Spleen (tissue), 11 donors: ENCODE measurements around the gene WDR26. TPM values are rescaled to one million over a fixed set of nuclear protein-coding genes. Genes with fewer than 3 reads are reported as not detected.
A peak's percentile ranks its signal among the peaks of the same experiment; 100 is the strongest.

Experiments used
- DNase-seq: peaks from one replicate; pipeline ENCODE4 v3.0.0-alpha.2; 2020
- H3K27ac ChIP-seq, 8 donors: fragments of 200-600 bp; sonication (generic) in 7 of 8; 1 replicate in 4 of 8; 2 replicates in 4 of 8; pipeline versions ENCODE4 v1.5.0 to v1.8.0; 2016 to 2021; ENCODE audit warnings: inconsistent platforms in 4 of 8, mild to moderate bottlenecking in 4 of 8, moderate library complexity in 1 of 8
- H3K27me3 ChIP-seq, 7 donors: fragments of 200-600 bp; sonication (generic) in 6 of 7; replicated peaks in 1 of 7; 1 replicate in 4 of 7; 2 replicates in 3 of 7; pipeline versions ENCODE4 v1.5.0 to v1.8.0; 2016 to 2021; ENCODE audit warnings: inconsistent platforms in 3 of 7, mild to moderate bottlenecking in 1 of 7
- H3K36me3 ChIP-seq, 6 donors: fragments of 200-600 bp; sonication (generic) in 5 of 6; 1 replicate in 4 of 6; 2 replicates in 2 of 6; pipeline versions ENCODE4 v1.5.0 to v1.8.0; 2016 to 2021; ENCODE audit warnings: inconsistent platforms in 2 of 6
- H3K4me1 ChIP-seq, 6 donors: fragments of 200-600 bp; sonication (generic) in 5 of 6; 1 replicate in 3 of 6; 2 replicates in 3 of 6; pipeline versions ENCODE4 v1.5.0 to v1.8.0; 2016 to 2021; ENCODE audit warnings: inconsistent platforms in 3 of 6
- H3K4me3 ChIP-seq, 8 donors: fragments of 200-600 bp; sonication (generic) in 7 of 8; 1 replicate in 4 of 8; 2 replicates in 4 of 8; pipeline versions ENCODE4 v1.5.0 to v1.8.0; 2016 to 2021; ENCODE audit warnings: inconsistent platforms in 4 of 8, mild to moderate bottlenecking in 4 of 8, moderate library complexity in 2 of 8
- H3K9me3 ChIP-seq, 8 donors: fragments of 200-600 bp; sonication (generic) in 7 of 8; 1 replicate in 4 of 8; 2 replicates in 4 of 8; pipeline versions ENCODE4 v1.5.0 to v1.8.0; 2016 to 2021; ENCODE audit warnings: inconsistent platforms in 4 of 8
- POLR2A ChIP-seq, 3 donors: fragments of 450-650 bp; IDR thresholded peaks; one replicate each; pipeline ENCODE4 v1.5.1; 2017; ENCODE audit warnings: antibody characterized with exemption in 3 of 3, mild to moderate bottlenecking in 1 of 3
- POLR2AphosphoS5 ChIP-seq, 3 donors: sonication (generic); formaldehyde crosslinking; IDR thresholded peaks; one replicate each; pipeline ENCODE4 v1.5.1; 2017; ENCODE audit warnings: antibody characterized with exemption in 3 of 3
- WGBS, 5 donors: extraction: QIAGEN DNeasy Blood & Tissue Kit in 3 of 5; methylation state at CpG; one replicate each; pipeline versions ENCODE4 v1.1.5 to v1.1.7; 2013 to 2018; 5-methylcytosine and 5-hydroxymethylcytosine counted together
- intact Hi-C: fragments of 100-400 bp; cut with DNase I; formaldehyde crosslinking; loops from one replicate; pipeline ENCODE4 v1.15.0; 2023; ENCODE audit warnings: low total_unique reads
- polyA plus RNA-seq, 3 donors: library from polyadenylated mRNA; stranded (reverse); fragments of 200-250 nt; gene quantifications; one replicate each; pipeline ENCODE4 v1.2.1, GENCODE V29; 2013
- total RNA-seq, 7 donors: library from RNA; depleted of rRNA in 3 of 7; stranded (reverse); fragments of >200 nt in 3 of 7; fragmentation: NEBNext Ultra II Directional in 4 of 7; extraction: Animal tissue kit (Norgen Biotek cat#: 25700) in 4 of 7; gene quantifications; one replicate each; pipeline versions ENCODE4 v1.1.0 to v1.2.1, GENCODE V29; 2016 to 2021
- TF ChIP-seq, protein P1 (sequence below), 11 experiments: fragments of 200-600 bp in 7 of 11; fragments of 450-650 bp in 4 of 11; sonication (generic) in 4 of 11; IDR thresholded peaks in 8 of 11; conservative IDR thresholded peaks in 3 of 11; 1 replicate in 7 of 11; 2 replicates in 4 of 11; pipeline versions ENCODE4 v1.4.0 to v1.8.0; 2016 to 2021; ENCODE audit warnings: antibody characterized with exemption in 11 of 11, inconsistent platforms in 4 of 11, mild to moderate bottlenecking in 1 of 11
- donor health status: healthy with polysubstance abuse.
- donor health status: DM: no; HTN: no; CAD: no; lungs with moderate emphysema.
- donor health status: DM: no; HTN: no; CAD: no.
- donor health status: Bipolar disorder and iron deficiency.
- donor health status: healthy.
- donor health status: DM: no; HTN: no; CAD: no.
- donor health status: DM: yes; HTN: yes; CAD: no.

The WDR26 gene
- total and polyA plus RNA-seq, 10 donors, result 22.0 to 148 (median 119) TPM

DNA sequence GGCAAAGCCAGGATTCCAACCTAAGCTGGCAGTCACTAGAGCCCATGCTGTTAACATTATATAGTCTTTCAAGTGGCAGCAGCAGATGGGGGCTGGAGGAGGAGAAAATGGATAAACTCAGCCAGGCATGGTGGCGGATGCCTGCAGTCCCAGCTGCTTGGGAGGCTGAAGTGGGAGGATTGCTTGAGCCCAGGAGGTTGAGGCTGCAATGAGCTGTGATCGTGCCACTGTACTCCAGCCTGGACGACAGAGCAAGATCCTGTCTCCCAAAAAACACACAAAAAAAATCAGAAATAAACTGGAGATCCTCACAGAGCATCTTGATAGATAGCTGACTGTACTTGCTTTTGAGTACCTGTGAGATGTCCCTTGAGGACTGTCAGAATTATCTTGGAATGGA is 13.4 kb upstream of the WDR26 start:
- Histone ChIP-seq H3K4me1 (peaks cover 0 to 9% (median 0%) of the 10 kb centered on the region in 6 donors), H3K9me3 (no peaks in the 10 kb centered on the region), H3K4me3 (no peak overlapping the region), H3K36me3 (peaks cover 0 to 9% (median 0%) of the 10 kb centered on the region in 6 donors), H3K27ac (peak overlapping the region in 1 of 8 donors; percentile 42), H3K27me3 (no peaks in the 10 kb centered on the region)
- 85 to 97% (median 95%) methylated on average over 3 of the region's 3 CpGs for WGBS, 5 donors
- TF ChIP-seq POLR2A (IDR thresholded peaks at IDR 0.05), result no peak
- no peak for TF ChIP-seq POLR2AphosphoS5 (IDR thresholded peaks at IDR 0.05)
- TF ChIP-seq, protein P1, sequence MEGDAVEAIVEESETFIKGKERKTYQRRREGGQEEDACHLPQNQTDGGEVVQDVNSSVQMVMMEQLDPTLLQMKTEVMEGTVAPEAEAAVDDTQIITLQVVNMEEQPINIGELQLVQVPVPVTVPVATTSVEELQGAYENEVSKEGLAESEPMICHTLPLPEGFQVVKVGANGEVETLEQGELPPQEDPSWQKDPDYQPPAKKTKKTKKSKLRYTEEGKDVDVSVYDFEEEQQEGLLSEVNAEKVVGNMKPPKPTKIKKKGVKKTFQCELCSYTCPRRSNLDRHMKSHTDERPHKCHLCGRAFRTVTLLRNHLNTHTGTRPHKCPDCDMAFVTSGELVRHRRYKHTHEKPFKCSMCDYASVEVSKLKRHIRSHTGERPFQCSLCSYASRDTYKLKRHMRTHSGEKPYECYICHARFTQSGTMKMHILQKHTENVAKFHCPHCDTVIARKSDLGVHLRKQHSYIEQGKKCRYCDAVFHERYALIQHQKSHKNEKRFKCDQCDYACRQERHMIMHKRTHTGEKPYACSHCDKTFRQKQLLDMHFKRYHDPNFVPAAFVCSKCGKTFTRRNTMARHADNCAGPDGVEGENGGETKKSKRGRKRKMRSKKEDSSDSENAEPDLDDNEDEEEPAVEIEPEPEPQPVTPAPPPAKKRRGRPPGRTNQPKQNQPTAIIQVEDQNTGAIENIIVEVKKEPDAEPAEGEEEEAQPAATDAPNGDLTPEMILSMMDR (IDR thresholded peaks at IDR 0.05 in 8 of 11, conservative IDR thresholded peaks at IDR 0.05 in 3 of 11), result no peak
- no peak for DNase-seq
- intact Hi-C loops, result no loop called here

DNA sequence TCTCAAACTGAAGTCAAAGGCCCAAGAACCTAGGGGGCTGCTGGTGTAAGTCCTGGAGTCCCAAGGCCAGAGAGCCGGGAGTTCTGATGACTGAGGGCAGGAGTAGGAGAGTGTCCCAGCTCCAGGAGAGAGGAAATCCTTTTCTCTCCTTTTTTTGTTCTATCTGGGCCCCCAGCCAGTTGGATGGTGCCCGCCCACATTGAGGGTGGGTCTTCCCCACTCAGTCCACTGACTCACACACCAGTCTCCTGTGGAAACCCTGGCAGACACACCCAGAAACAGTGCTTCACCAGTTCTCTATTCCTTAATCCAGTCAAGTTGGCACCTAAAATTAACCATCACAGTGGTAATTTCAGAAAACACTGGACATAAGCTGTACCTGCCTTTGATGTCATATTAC is 12.7 kb upstream of the WDR26 start:
- Histone ChIP-seq H3K4me1 (peaks cover 0 to 9% (median 0%) of the 10 kb centered on the region in 6 donors), H3K36me3 (peaks cover 0 to 13% (median 0%) of the 10 kb centered on the region in 6 donors), H3K4me3 (no peak overlapping the region), H3K9me3 (no peaks in the 10 kb centered on the region), H3K27ac (peak overlapping the region in 2 of 8 donors; percentile 26 to 42), H3K27me3 (no peaks in the 10 kb centered on the region)
- no peak for DNase-seq
- TF ChIP-seq POLR2A (IDR thresholded peaks at IDR 0.05) (no peak), POLR2AphosphoS5 (IDR thresholded peaks at IDR 0.05) (peak in 1 of 3 donors; percentile 24)
- WGBS, 5 donors, result 63 to 80% (median 73%) methylated on average over 2 of the region's 2 CpGs
- intact Hi-C loops, result no loop called here

DNA sequence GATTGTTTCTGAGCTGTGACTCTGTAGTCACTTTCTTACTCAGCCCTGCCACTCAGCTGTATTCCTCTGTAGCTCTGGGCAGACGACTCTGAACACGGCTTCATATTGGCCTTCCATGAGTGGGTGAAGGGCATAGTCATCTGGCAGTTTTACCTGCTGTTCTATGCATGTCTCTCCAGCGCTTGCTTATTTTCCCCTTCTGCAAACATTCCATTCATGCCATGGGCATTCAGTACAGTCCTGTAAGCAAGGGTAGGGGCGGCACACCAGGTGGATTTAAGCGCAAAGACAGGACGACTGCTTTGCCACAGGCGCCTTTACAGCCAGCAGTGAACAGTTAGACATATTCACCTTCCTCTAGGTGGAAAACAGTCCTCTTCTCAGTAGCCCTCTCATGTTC is 4.4 kb upstream of the WDR26 start:
- Histone ChIP-seq H3K36me3 (peaks cover 0 to 23% (median 0%) of the 10 kb centered on the region in 6 donors), H3K27me3 (no peaks in the 10 kb centered on the region), H3K4me3 (no peak overlapping the region), H3K27ac (no peak overlapping the region), H3K4me1 (peaks cover 8 to 27% (median 17%) of the 10 kb centered on the region in 6 donors), H3K9me3 (no peaks in the 10 kb centered on the region)
- 88 to 97% (median 93%) methylated on average over 7 of the region's 7 CpGs for WGBS, 5 donors
- no peak for DNase-seq
- intact Hi-C loops, result no loop called here
- TF ChIP-seq, protein P1 (IDR thresholded peaks at IDR 0.05 in 8 of 11, conservative IDR thresholded peaks at IDR 0.05 in 3 of 11), result no peak
- TF ChIP-seq POLR2AphosphoS5 (IDR thresholded peaks at IDR 0.05), result no peak

DNA sequence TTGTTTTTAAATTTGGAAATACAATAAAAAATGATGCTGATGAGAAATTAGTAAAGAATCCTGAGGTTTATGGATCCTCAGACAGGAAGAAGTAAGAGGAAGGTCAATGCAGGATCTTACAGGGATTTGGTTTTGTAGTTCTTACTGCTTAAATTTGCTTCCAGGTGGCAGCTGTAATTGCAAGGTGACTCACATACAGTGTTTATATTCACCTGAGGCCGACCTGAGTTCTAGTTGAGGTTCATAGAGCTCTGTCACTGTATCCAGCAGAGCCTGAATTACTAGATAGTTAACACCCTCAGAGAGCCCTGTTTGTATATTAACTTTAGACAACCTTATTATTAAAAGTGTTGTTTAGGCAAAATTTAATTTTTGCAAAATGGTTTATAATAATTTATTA is 1.4 kb upstream of the WDR26 start:
- Histone ChIP-seq H3K27me3 (no peaks in the 10 kb centered on the region), H3K9me3 (no peaks in the 10 kb centered on the region), H3K4me3 (peak overlapping the region in 1 of 8 donors; percentile 73), H3K36me3 (peaks cover 0 to 23% (median 0%) of the 10 kb centered on the region in 6 donors), H3K27ac (peak overlapping the region in 7 of 8 donors; percentile 89 to 99 (median 97)), H3K4me1 (peaks cover 22 to 49% (median 38%) of the 10 kb centered on the region in 6 donors)
- intact Hi-C loops, result no loop called here
- DNase-seq, result no peak
- 70 to 94% (median 85%) methylated on average over 1 of the region's 1 CpG for WGBS, 5 donors
- TF ChIP-seq POLR2AphosphoS5 (IDR thresholded peaks at IDR 0.05) (no peak), POLR2A (IDR thresholded peaks at IDR 0.05) (no peak)
- TF ChIP-seq, protein P1 (IDR thresholded peaks at IDR 0.05 in 8 of 11, conservative IDR thresholded peaks at IDR 0.05 in 3 of 11), result no peak
